Erythroblast (primary cell): ENCODE measurements around the gene USH1C.

Experiments used
- GATA1 ChIP-seq: IDR thresholded peaks from 2 replicates; pipeline ENCODE4 v1.6.1; 2011; ENCODE audit warnings: low read depth, mild to moderate bottlenecking, control low read depth, low read length, moderate library complexity
- POLR2A ChIP-seq: IDR thresholded peaks from 2 replicates; pipeline ENCODE4 v1.6.1; 2011; ENCODE audit warnings: mild to moderate bottlenecking, low read length

DNA sequence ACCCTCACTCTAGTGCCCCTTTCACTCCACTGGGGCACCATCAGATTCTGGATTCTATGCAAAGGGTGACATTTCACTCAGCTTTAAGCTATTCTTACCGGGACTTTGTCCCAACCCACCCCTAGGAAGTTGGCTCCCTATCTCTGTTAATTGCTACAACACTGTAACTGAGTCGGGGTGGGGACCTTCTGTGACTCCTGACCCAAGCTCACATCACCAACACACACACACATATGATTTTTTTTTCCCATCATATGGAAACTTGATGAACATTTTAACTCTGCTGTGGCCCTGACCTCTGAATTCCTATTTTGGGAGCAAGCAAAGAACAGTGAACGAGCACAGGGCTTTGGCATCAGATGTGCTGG lies 16.6 kb downstream of the USH1C start:
- TF ChIP-seq POLR2A (no peak), GATA1 (no peak)
